A673 (cell line): ENCODE measurements around the gene TPPP. TPM values are rescaled to one million over a fixed set of nuclear protein-coding genes. Genes with fewer than 3 reads are reported as not detected.

Experiments
- BruUV-seq: library from RNA; stranded (reverse); fragments of 400-500 nt; replicated peaks from 2 replicates; lab custom pipeline; 2021; lab: Mats Ljungman, UMichigan
- CTCF ChIA-PET: fragments of 300-600 bp; sonication (Branson Sonifier 250); formaldehyde crosslinking; loops from one replicate; lab custom pipeline; 2022; ENCODE audit warnings: antibody characterized with exemption; lab: Charles Lee
- POLR2A ChIA-PET: fragments of 300-600 bp; sonication (Branson Sonifier 250); formaldehyde crosslinking; loops from one replicate; lab custom pipeline; 2022; ENCODE audit warnings: antibody characterized with exemption; ENCODE audit not compliant: low non-redundant PET; lab: Charles Lee
- DNase-seq: peaks from one replicate; pipeline ENCODE4 v3.0.0-alpha.2; 2015; ENCODE audit warnings: low spot score
- H3K27ac ChIP-seq: fragments of 200-600 bp; sonication (generic); 2 replicates; pipeline ENCODE4 v1.5.1; 2016; ENCODE audit warnings: mixed run types, low read depth, mild to moderate bottlenecking, mixed read lengths, antibody characterized with exemption, low read length; ENCODE audit not compliant: poor library complexity, severe bottlenecking
- H3K27me3 ChIP-seq: fragments of 200-600 bp; sonication (generic); replicated peaks from 2 replicates; pipeline ENCODE4 v1.6.1; 2017; ENCODE audit warnings: mixed run types, low read depth, mild to moderate bottlenecking, mixed read lengths, antibody characterized with exemption, low read length; ENCODE audit not compliant: insufficient read depth, poor library complexity
- H3K36me3 ChIP-seq: fragments of 200-600 bp; sonication (generic); 2 replicates; pipeline ENCODE4 v1.6.1; 2016; ENCODE audit warnings: mixed run types, mild to moderate bottlenecking, mixed read lengths, antibody characterized with exemption, low read length; ENCODE audit not compliant: insufficient read depth, poor library complexity, severe bottlenecking
- H3K4me1 ChIP-seq: fragments of 200-600 bp; sonication (generic); 2 replicates; pipeline ENCODE4 v1.6.1; 2017; ENCODE audit warnings: mixed run types, mild to moderate bottlenecking, mixed read lengths, antibody characterized with exemption, low read length; ENCODE audit not compliant: insufficient read depth, poor library complexity, severe bottlenecking
- H3K4me3 ChIP-seq: fragments of 200-600 bp; sonication (generic); 2 replicates; pipeline ENCODE4 v1.5.1; 2016; ENCODE audit warnings: low read depth, mixed run types, mild to moderate bottlenecking, mixed read lengths, low read length; ENCODE audit not compliant: poor library complexity, severe bottlenecking
- H3K9me3 ChIP-seq: fragments of 200-600 bp; sonication (generic); 2 replicates; pipeline ENCODE4 v1.6.1; 2016; ENCODE audit warnings: mixed run types, low read depth, mild to moderate bottlenecking, mixed read lengths, antibody characterized with exemption, low read length; ENCODE audit not compliant: poor library complexity, severe bottlenecking
- EZH2 ChIP-seq: fragments of 200-600 bp; sonication (generic); IDR thresholded peaks from 2 replicates; pipeline ENCODE4 v1.6.1; 2017; ENCODE audit warnings: borderline replicate concordance, low read depth, mild to moderate bottlenecking, mixed read lengths, antibody characterized with exemption, low read length; ENCODE audit not compliant: poor library complexity, severe bottlenecking
- intact Hi-C: fragments of 100-400 bp; cut with micrococcal nuclease; formaldehyde crosslinking; loops from one replicate; pipeline ENCODE4 v1.10.0; 2022; ENCODE audit not compliant: unreplicated experiment
- total RNA-seq: library from RNA; stranded (reverse); gene quantifications from 2 replicates; pipeline ENCODE4 v1.2.3, GENCODE V29; 2021
- TF ChIP-seq, protein P1 (sequence below): fragments of 300-800, 200-600 bp; sonication (generic); conservative IDR thresholded peaks from 2 replicates; pipeline ENCODE4 v1.5.1; 2017; ENCODE audit warnings: low read depth, mild to moderate bottlenecking, antibody characterized with exemption, low read length, moderate library complexity, mixed read lengths

TPPP gene
- total RNA-seq, 1 experiment from 2014 or later, result 0.19 TPM

DNA sequence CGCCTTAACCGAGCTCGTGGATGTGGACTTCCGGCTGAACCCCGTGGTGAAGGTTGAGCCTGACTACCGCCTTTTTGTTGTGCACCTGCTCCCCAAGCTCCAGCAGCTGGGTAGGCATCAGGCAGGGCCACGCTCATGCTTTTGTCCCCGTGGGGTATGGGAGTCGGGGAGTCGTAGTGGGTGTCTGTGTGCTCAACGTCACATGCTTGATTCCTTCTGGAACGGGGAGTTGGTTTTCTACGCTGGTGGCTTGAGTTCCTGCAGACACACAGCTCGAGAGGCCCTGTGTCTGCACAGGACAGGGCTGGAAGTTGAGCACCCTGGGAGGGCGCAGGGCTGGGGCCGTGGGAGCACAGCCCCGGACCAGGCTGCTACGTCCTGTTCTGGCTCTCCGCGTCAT is 73.0 kb downstream of the TPPP start:
- CTCF ChIA-PET, result no interaction called here

GRCh38 chr5:619444-619843 is 73.7 kb downstream of the TPPP start:
- POLR2A ChIA-PET, result no interaction called here
- Histone ChIP-seq H3K4me3 (no peak overlapping the region), H3K9me3 (no peaks in the 10 kb centered on the region), H3K4me1 (no peaks in the 10 kb centered on the region), H3K27me3 (no peaks in the 10 kb centered on the region), H3K27ac (no peak overlapping the region), H3K36me3 (peaks cover 52% of the 10 kb centered on the region)
- intact Hi-C loops, result no loop called here
- TF ChIP-seq, protein P1, sequence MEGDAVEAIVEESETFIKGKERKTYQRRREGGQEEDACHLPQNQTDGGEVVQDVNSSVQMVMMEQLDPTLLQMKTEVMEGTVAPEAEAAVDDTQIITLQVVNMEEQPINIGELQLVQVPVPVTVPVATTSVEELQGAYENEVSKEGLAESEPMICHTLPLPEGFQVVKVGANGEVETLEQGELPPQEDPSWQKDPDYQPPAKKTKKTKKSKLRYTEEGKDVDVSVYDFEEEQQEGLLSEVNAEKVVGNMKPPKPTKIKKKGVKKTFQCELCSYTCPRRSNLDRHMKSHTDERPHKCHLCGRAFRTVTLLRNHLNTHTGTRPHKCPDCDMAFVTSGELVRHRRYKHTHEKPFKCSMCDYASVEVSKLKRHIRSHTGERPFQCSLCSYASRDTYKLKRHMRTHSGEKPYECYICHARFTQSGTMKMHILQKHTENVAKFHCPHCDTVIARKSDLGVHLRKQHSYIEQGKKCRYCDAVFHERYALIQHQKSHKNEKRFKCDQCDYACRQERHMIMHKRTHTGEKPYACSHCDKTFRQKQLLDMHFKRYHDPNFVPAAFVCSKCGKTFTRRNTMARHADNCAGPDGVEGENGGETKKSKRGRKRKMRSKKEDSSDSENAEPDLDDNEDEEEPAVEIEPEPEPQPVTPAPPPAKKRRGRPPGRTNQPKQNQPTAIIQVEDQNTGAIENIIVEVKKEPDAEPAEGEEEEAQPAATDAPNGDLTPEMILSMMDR, result no peak
- no peak for TF ChIP-seq EZH2
- DNase-seq, result no peak
- CTCF ChIA-PET, result no interaction called here
- no TSS peak for BruUV-seq

More for the DNA sequence above, 73.0 kb downstream of the TPPP start:
- POLR2A ChIA-PET, result no interaction called here
- intact Hi-C loops, result no loop called here
- Histone ChIP-seq H3K27ac (no peak overlapping the region), H3K27me3 (no peaks in the 10 kb centered on the region), H3K4me3 (no peak overlapping the region), H3K36me3 (peaks cover 47% of the 10 kb centered on the region), H3K9me3 (no peaks in the 10 kb centered on the region), H3K4me1 (no peaks in the 10 kb centered on the region)
- no peak for DNase-seq
- BruUV-seq, result no TSS peak
- TF ChIP-seq, protein P1, result no peak
- no peak for TF ChIP-seq EZH2

- BruUV-seq, result no TSS peak
These were observed 74.7 kb downstream of the TPPP start for GRCh38 chr5:618450-618849.

More at GRCh38 chr5:618450-618849, 74.7 kb downstream of the TPPP start:
- Histone ChIP-seq H3K4me1 (no peaks in the 10 kb centered on the region), H3K9me3 (no peaks in the 10 kb centered on the region), H3K36me3 (peaks cover 52% of the 10 kb centered on the region), H3K4me3 (no peak overlapping the region), H3K27ac (no peak overlapping the region), H3K27me3 (no peaks in the 10 kb centered on the region)
- ChIA-PET CTCF (no interaction called here), POLR2A (no interaction called here)
- TF ChIP-seq EZH2, result no peak
- TF ChIP-seq, protein P1, result no peak
- DNase-seq, result no peak
- intact Hi-C loops, result no loop called here
